Measurements from ENCODE around the gene DEDD. TPM values are rescaled to one million over a fixed set of nuclear protein-coding genes. Genes with fewer than 3 reads are reported as not detected.

DEDD gene
- total and polyA plus RNA-seq, 2 of the 13 experiments (the other 11 are each of a cell fraction or from before 2014, with no cell fraction given): 12.6 to 27.8 TPM

- no peak for TF ChIP-seq NCOR1 (IDR thresholded peaks at IDR 0.05; ENCODE audit: borderline replicate concordance, low read length)
- no peak; the same call in 1 of the 2 replicates for TF ChIP-seq IKZF5 (CRISPR knock-in tag; IDR thresholded peaks at IDR 0.05)
- peak; percentile 40; the same call in 1 of the 2 replicates for TF ChIP-seq ZNF761 (CRISPR knock-in tag; conservative IDR thresholded peaks at IDR 0.05)
- no peak for TF ChIP-seq ZBTB4 (CRISPR knock-in tag; IDR thresholded peaks at IDR 0.05; ENCODE audit: borderline replicate concordance)
- TF ChIP-seq TRIM22 (IDR thresholded peaks at IDR 0.05): no peak
- TF ChIP-seq ZNF891 (CRISPR knock-in tag; IDR thresholded peaks at IDR 0.05): no peak
- TF ChIP-seq PCBP2 (optimal IDR thresholded peaks at IDR 0.05; ENCODE audit: low read depth, low read length, poor library complexity, severe bottlenecking): no peak
- TF ChIP-seq, protein P1, sequence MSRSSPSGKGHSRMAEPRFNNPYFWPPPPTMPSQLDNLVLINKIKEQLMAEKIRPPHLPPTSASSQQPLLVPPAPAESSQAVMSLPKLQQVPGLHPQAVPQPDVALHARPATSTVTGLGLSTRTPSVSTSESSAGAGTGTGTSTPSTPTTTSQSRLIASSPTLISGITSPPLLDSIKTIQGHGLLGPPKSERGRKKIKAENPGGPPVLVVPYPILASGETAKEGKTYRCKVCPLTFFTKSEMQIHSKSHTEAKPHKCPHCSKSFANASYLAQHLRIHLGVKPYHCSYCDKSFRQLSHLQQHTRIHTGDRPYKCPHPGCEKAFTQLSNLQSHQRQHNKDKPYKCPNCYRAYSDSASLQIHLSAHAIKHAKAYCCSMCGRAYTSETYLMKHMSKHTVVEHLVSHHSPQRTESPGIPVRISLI (CRISPR knock-in tag; IDR thresholded peaks at IDR 0.05; ENCODE audit: borderline replicate concordance): no peak
- no peak for TF ChIP-seq ZNF614 (CRISPR knock-in tag; IDR thresholded peaks at IDR 0.05; ENCODE audit: borderline replicate concordance)
- TF ChIP-seq TSC22D2 (CRISPR knock-in tag; IDR thresholded peaks at IDR 0.05; ENCODE audit: borderline replicate concordance): no peak
- TF ChIP-seq, protein P2, sequence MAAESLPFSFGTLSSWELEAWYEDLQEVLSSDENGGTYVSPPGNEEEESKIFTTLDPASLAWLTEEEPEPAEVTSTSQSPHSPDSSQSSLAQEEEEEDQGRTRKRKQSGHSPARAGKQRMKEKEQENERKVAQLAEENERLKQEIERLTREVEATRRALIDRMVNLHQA (CRISPR knock-in tag; IDR thresholded peaks at IDR 0.05): no peak
- no peak for TF ChIP-seq MAX (IDR thresholded peaks at IDR 0.05)
- TF ChIP-seq RFX3 (CRISPR knock-in tag; IDR thresholded peaks at IDR 0.05): peak; percentile 93
Observed at GRCh38 chr1:161098210-161099068, 34.0 kb downstream of the DEDD start, which contains the start of gene KLHDC9 (continued).

All from HepG2 (cell line).